Measurements from ENCODE around the gene HMCES. TPM values are rescaled to one million over a fixed set of nuclear protein-coding genes. Genes with fewer than 3 reads are reported as not detected.
A peak's percentile ranks its signal among the peaks of the same experiment; 100 is the strongest.
"Not testable (repeated sequence)": the region's sequence is repeated elsewhere in the genome, so short reads cannot be mapped to it uniquely, and the experiment has no call there.

Gene HMCES
- total RNA-seq, 1 experiment from 2014 or later = 59.9 TPM

DNA sequence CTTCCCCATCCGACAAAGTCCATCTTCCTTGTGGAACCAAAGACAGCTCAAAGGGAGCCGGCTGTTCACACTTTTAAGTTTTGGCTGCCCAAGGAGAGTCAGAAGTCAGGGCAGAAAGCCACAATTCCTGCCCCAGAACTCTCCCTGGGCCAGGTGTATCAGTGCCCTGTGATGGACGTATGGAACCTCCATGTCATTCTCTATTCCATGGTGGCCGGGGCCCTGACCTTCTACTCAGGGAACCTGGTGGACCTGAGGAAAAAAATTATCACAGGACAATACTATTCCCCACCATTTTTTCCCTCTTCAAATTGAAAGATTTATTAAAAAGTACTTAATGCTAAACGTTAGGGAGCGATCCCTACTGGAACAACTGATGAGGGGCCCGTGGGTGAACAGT, 66.6 kb downstream of the HMCES start:
- no peaks in the 10 kb centered on the region for H3K9me3 ChIP-seq
- H3K36me3 ChIP-seq = no peaks in the 10 kb centered on the region
- no peak for DNase-seq
- no peak overlapping the region for H3K4me3 ChIP-seq
- no peaks in the 10 kb centered on the region for H3K27me3 ChIP-seq

DNA sequence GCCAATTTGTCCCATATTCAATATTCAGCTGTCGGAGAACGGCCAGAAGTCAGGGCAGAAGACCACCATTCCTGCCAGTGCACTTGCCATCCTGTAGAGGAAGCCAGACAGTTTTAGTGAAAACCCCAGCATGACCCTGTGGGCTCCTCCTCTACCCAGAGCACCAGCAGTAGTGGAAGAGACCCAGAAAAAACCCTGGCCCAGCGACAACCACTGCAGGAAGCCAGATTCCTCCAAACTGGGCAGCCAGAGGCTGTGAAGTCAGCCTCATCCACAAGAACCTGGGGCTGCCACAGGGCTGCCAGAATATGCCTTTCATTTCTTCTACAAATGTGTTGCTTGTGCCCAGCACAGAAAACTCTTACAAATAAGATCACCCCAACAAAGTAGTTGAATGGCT, 67.3 kb downstream of the HMCES start:
- H3K27me3 ChIP-seq = no peaks in the 10 kb centered on the region
- no peaks in the 10 kb centered on the region for H3K9me3 ChIP-seq
- DNase-seq = peak; percentile 84
- no peaks in the 10 kb centered on the region for H3K36me3 ChIP-seq
- no peak overlapping the region for H3K4me3 ChIP-seq

DNA sequence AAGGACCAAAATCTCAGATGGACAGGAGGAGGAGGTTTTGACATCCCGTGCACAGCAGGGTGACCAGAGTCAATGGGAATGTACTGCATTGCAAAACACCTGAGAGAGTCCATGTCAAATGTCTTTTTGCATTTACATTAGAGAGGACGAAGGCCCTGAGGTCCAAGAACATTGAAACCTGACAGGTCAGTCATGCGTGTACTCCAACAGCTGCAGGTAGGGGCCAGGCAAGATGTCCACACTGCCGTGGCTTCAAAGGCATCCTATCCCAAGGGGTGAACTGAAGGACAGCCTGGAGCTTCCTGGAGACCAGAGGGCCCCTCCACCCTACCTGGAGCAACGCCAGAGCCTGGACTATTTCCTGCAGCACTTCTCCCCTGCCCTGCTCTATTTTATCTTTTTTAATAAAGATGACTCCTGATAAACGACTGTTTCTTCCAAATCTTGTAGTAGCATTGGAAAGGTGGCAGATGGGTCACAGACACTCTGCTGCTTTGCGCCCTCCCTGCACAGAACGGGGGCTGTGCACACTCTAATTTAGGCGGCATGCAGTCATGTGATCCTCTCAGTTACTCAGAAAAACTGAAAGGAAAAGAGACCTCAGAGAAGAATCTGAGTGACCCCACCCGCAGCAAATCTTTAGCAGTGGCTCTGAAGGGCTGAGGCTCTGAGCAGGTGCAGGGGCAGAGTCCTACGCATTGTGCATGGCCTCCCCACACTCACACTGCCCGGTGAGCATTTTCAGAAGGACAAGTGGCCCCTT, 68.2 kb downstream of the HMCES start:
- no peak for DNase-seq
- no peaks in the 10 kb centered on the region for H3K27me3 ChIP-seq
- H3K36me3 ChIP-seq = no peaks in the 10 kb centered on the region
- no peak overlapping the region for H3K4me3 ChIP-seq
- no peaks in the 10 kb centered on the region for H3K9me3 ChIP-seq

DNA sequence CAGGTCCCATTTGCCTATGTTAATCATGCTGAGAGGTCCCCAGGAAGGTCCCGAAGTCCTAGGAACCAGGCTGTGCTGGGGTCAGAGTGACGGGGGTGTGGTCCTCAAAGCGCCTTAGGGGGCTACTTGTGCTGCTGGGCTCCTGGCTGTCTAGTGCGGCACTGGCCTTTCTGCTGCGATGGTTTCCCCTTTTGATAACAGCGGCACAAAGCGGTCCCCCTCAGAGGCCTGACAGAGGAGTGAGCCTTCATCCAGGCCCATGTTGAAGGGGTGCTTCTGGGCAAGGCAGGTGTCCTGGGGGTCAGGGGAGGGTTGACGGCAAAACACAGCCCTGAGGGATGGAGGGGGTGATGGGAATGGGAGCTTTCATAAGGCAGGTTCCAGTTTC, 68.8 kb downstream of the HMCES start:
- Histone ChIP-seq H3K4me3 (no peak overlapping the region), H3K36me3 (no peaks in the 10 kb centered on the region), H3K27me3 (no peaks in the 10 kb centered on the region), H3K9me3 (no peaks in the 10 kb centered on the region)
- DNase-seq = no peak

DNA sequence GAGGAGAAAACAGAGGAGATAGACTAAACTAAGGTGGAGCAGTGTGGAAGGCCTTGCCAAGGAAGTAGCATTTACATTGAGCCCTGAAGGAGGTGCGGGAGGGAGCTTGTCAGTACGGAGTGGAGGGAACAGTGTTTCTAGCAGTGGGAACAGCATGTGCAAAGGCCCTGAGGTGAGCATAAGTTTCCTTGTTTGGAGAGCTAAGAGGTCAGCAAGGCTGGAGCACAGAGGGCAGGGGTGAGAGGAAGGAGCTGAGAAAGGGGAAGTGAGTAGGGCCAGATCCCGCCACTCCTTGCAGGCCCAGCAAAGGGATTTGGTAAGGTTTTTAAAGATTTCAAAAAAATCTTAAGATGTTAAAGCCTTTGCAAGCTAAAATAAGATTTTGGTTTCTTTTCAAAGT, 70.1 kb downstream of the HMCES start:
- no peaks in the 10 kb centered on the region for H3K36me3 ChIP-seq
- no peaks in the 10 kb centered on the region for H3K9me3 ChIP-seq
- H3K27me3 ChIP-seq = no peaks in the 10 kb centered on the region
- DNase-seq = no peak
- no peak overlapping the region for H3K4me3 ChIP-seq

DNA sequence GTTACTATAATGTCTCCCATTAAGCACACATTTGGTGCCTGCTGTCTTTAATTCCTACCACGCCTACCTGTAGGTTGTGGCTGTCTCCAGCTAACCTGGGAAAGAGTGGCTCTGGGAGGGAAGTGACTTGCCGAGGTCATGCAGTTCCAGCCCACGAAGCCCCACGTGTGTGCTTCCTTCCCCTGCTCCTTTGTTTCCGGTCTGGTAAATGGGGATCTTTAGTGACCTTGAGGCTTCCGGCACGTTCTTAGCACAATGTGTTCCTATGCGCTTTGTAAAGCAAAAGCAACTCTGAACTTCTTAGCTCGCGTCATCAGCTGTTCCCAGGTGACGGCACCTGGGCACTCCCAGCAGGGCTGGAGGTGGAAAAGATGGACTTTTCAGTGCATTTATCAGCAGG, 70.5 kb downstream of the HMCES start:
- H3K4me3 ChIP-seq, DNase-seq, H3K9me3 ChIP-seq, H3K36me3 ChIP-seq, H3K27me3 ChIP-seq: not testable (repeated sequence)

DNA sequence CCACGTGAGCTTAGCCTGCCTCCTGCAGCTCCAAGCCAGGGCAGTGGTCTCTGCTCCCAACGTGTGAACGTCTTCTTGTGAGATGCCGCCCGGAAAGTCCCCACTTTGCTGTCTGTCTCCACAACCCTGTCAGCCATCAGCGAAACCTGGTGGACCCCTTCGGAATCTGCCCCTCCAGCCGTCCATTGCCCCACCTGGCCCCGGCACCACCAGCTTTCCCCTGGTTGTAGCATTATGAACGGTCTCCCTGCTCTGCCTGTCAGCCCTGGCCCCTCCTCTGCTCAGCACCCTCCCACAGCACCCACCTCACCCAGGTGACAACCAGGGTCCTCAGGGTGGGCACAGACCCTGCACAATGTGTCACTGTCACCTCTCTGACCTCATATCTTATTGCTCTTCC, 71.1 kb downstream of the HMCES start:
- no peak overlapping the region for H3K4me3 ChIP-seq
- H3K36me3 ChIP-seq = no peaks in the 10 kb centered on the region
- no peak for DNase-seq
- H3K9me3 ChIP-seq = no peaks in the 10 kb centered on the region
- no peaks in the 10 kb centered on the region for H3K27me3 ChIP-seq

DNA sequence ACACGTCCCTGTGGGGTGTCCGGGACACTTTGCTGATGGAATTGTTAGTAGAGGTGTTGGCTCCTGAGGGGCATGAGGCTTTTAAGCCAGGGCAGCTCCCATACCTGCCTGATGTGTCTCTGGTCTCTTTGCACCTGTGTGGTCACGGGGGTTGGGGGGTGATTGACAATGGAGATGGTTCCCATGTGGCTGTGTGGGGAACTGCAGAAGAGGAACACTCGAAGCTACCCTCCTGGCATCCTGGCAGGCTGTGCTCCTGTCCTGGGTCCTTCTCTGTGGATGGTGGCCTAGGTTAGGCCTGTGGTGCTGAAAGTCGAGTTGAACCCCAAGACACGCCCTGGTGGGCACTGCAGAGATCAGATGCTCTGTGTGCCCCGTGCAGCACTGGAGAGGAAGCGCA, 73.4 kb downstream of the HMCES start:
- no peaks in the 10 kb centered on the region for H3K9me3 ChIP-seq
- no peak overlapping the region for H3K4me3 ChIP-seq
- no peaks in the 10 kb centered on the region for H3K27me3 ChIP-seq
- DNase-seq = no peak
- H3K36me3 ChIP-seq = no peaks in the 10 kb centered on the region

DNA sequence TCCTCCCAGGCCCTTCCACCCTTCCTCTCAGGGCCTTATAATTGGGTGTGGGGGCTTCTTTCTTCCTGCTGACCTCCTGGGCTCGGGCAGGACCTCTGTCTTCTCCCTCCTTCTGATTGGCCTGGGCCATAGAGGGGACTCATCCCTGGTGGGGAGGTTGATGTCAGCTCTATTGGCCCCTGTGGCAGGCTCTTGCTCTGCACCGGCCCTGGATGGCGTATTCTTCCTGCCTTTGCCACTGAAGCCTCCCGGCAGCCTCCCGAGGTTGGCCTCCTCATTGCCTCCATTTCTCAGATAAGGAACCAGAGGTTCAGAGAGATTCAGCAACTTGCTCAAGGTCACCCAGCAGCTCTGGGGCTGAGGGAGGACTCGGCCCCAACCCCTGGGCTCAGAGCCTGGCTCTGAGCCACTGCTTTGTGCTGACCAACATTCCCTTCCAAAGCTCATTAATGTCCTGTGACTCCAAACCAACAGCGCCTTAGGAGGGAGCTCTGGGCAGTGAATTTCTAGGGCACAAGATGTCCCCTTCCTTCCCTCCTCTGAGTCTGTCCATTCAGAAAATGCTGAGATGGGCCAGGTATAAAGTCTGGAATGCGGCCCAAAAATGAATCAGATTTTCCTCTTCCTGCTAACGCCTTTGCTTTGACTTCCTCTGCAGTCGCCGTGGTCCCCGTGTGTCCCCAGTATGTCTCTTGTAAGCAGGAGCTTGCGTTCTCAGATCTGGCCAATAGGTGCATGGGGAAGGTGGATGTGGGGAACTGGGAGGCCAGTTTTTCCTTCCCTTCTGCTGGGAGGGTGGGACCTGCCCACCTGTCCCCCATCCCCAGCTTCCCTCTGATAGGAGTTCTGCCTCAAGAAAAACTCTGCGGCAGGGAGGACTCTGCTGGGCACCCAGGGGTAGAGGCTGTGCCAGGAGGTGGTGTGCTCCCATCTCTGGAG, 74.2 kb downstream of the HMCES start:
- H3K36me3 ChIP-seq = no peaks in the 10 kb centered on the region
- H3K9me3 ChIP-seq = no peaks in the 10 kb centered on the region
- H3K27me3 ChIP-seq = no peaks in the 10 kb centered on the region
- H3K4me3 ChIP-seq = no peak overlapping the region
- no peak for DNase-seq

DNA sequence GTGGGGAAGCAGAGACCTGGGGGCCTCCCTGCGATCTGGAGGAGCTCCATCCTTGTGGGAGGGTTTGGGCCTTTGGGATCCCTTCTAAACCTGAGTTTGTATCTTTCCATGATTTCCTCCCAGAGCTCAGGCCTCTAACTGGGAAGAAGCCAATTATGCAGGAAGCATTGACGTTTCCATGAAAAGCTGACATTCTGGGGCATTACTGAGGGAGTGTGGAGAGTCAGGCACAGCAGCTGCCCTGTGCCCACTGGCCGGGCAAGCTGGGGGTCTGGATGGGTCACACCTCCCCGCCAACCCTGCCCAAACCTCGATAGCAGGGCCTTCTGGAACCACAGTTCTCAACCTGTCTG, 74.9 kb downstream of the HMCES start:
- Histone ChIP-seq H3K36me3 (no peaks in the 10 kb centered on the region), H3K4me3 (no peak overlapping the region), H3K9me3 (no peaks in the 10 kb centered on the region), H3K27me3 (no peaks in the 10 kb centered on the region)
- no peak for DNase-seq

Other genes starting within 250 kb of the HMCES start
- not detected in 2 replicates for gene GP9, start 218.1 kb upstream of the HMCES start, total RNA-seq (2014; rRNA removed; shearing (Covaris generic); ENCODE audit: low replicate concordance)
- gene RAB43, start 157.1 kb upstream of the HMCES start, total RNA-seq (2014; rRNA removed; shearing (Covaris generic); ENCODE audit: low replicate concordance) = 10.7 and 13.6 TPM in 2 replicates
- gene ISY1, start 117.8 kb upstream of the HMCES start, total RNA-seq (2014; rRNA removed; shearing (Covaris generic); ENCODE audit: low replicate concordance) = 64.0 and 107 TPM in 2 replicates
- 344 and 476 TPM in 2 replicates for gene CNBP, start 95.0 kb upstream of the HMCES start, total RNA-seq (2014; rRNA removed; shearing (Covaris generic); ENCODE audit: low replicate concordance)
- gene COPG1, start 29.3 kb upstream of the HMCES start, total RNA-seq (2014; rRNA removed; shearing (Covaris generic); ENCODE audit: low replicate concordance) = 116 and 146 TPM in 2 replicates
- 0.03 TPM in 1 of 2 replicates, not detected in the other for gene EFCAB12, start 149.8 kb downstream of the HMCES start, total RNA-seq (2014; rRNA removed; shearing (Covaris generic); ENCODE audit: low replicate concordance)
- gene MBD4, start 161.1 kb downstream of the HMCES start, total RNA-seq (2014; rRNA removed; shearing (Covaris generic); ENCODE audit: low replicate concordance) = 17.2 and 26.5 TPM in 2 replicates
- 25.3 and 45.7 TPM in 2 replicates for gene IFT122, start 161.4 kb downstream of the HMCES start, total RNA-seq (2014; rRNA removed; shearing (Covaris generic); ENCODE audit: low replicate concordance)
- not detected in 2 replicates for gene RHO, start 249.8 kb downstream of the HMCES start, total RNA-seq (2014; rRNA removed; shearing (Covaris generic); ENCODE audit: low replicate concordance)